Stimulated activated CD8-positive, alpha-beta memory T cell treated with anti-CD3 and anti-CD28 coated beads, Interleukin-2, amount 100 ng/mL, for 1 hour (primary cell): ENCODE data around the gene CEBPA.

ENCODE experiments used
- DNase-seq, 2 donors: peaks; one replicate each; pipeline ENCODE4 v3.0.0-alpha.2; 2020; ENCODE audit warnings: low read depth in 2 of 2

The CEBPA gene

DNA sequence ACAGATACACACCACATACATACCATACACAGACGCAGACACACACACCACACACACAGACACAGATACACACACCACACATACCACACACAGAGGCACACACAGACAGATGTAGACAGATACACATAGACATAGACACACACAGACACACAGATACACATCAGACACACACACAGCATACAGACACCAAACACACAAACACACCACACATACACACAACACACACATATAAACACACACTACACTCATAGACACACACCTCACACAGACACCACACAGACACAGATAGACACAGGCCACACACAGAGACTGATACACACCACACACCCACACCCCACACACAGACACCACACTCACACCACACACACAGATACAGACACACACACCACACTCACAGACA, 51.8 kb downstream of the CEBPA start:
- no peak for DNase-seq
